DND-41 (cell line): Measurements from ENCODE around the gene MEPCE.

Experiments
- ATAC-seq: fragments of 200-7000 bp; cut with Tn5 transposase; 3 replicates; pipeline ENCODE4 v1.9.1; 2021; ENCODE audit warnings: low read depth; ENCODE audit not compliant: insufficient read depth
- DNase-seq: peaks from one replicate; pipeline ENCODE4 v3.0.0-alpha.2; 2020
- H2AFZ ChIP-seq: 2 replicates; pipeline ENCODE4 v1.6.0; 2012; ENCODE audit warnings: low read depth, low read length
- H3K27ac ChIP-seq: 2 replicates; pipeline ENCODE4 v1.5.1; 2012; ENCODE audit warnings: low read length, inconsistent platforms
- H3K27me3 ChIP-seq: fragments of 200-600 bp; sonication (generic); 2 replicates; pipeline ENCODE4 v1.6.0; 2012; ENCODE audit warnings: low read length, mild to moderate bottlenecking, inconsistent platforms; ENCODE audit not compliant: insufficient read depth, poor library complexity
- H3K36me3 ChIP-seq: 2 replicates; pipeline ENCODE4 v1.5.1; 2012; ENCODE audit warnings: low read length, inconsistent platforms; ENCODE audit not compliant: insufficient read depth
- H3K4me1 ChIP-seq: 2 replicates; pipeline ENCODE4 v1.5.1; 2012; ENCODE audit warnings: mild to moderate bottlenecking, low read length; ENCODE audit not compliant: insufficient read depth
- H3K4me2 ChIP-seq: 2 replicates; pipeline ENCODE4 v1.6.0; 2012; ENCODE audit warnings: mild to moderate bottlenecking, moderate library complexity, low read length, inconsistent platforms; ENCODE audit not compliant: insufficient read depth
- H3K4me3 ChIP-seq, 2 experiments: fragments of 200-600 bp in 1 of 2; shearing (Covaris generic) in 1 of 2; 2 replicates each; pipeline ENCODE4 v1.5.1; 2012 to 2016; ENCODE audit warnings: inconsistent platforms in 2 of 2, low read length in 2 of 2, mild to moderate bottlenecking in 2 of 2, low read depth in 1 of 2, moderate library complexity in 1 of 2
- H3K79me2 ChIP-seq: 2 replicates; pipeline ENCODE4 v1.6.0; 2012; ENCODE audit warnings: low read length, inconsistent platforms; ENCODE audit not compliant: insufficient read depth
- H3K9ac ChIP-seq: 2 replicates; pipeline ENCODE4 v1.6.0; 2012; ENCODE audit warnings: low read depth, mild to moderate bottlenecking, inconsistent platforms, low read length, moderate library complexity
- H3K9me3 ChIP-seq: 2 replicates; pipeline ENCODE4 v1.5.1; 2012; ENCODE audit warnings: low read length, moderate library complexity, mild to moderate bottlenecking, inconsistent platforms; ENCODE audit not compliant: insufficient read depth, severe bottlenecking
- H4K20me1 ChIP-seq: 2 replicates; pipeline ENCODE4 v1.6.0; 2012; ENCODE audit warnings: low read length; ENCODE audit not compliant: insufficient read depth
- EZH2 ChIP-seq: IDR thresholded peaks from 3 replicates; pipeline ENCODE4 v1.6.1; 2012; ENCODE audit warnings: borderline replicate concordance, low read depth, mild to moderate bottlenecking, moderate library complexity, low read length, inconsistent platforms; ENCODE audit not compliant: severe bottlenecking
- TF ChIP-seq, protein P1 (sequence below): IDR thresholded peaks from 2 replicates; pipeline ENCODE4 v1.5.1; 2012; ENCODE audit warnings: borderline replicate concordance, low read length, moderate library complexity, mild to moderate bottlenecking; ENCODE audit not compliant: poor library complexity, severe bottlenecking; ENCODE audit errors: extremely low read depth

Gene MEPCE

DNA sequence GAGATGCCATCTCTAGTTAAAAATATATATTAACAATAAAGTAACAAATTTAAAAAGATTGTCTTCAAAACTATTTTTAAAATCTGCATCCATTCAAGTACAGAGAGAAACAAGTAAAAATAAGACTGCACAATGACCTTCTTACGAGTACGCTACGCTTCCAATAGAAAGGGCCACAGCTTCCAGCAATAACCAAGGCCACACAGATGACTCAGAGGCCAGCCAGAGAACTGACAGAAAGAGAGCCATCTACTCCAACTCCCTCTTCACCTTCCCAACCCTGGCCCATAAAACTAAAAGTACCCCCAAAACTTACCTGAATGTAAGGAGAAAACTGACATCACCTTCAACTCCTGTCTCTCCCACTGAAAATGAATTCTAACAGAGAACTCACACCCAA, 29.6 kb upstream of the MEPCE start:
- H3K27ac ChIP-seq = no peak overlapping the region
- H3K36me3 ChIP-seq = no peaks in the 10 kb centered on the region
- no peaks in the 10 kb centered on the region for H4K20me1 ChIP-seq
- TF ChIP-seq EZH2 = no peak
- TF ChIP-seq, protein P1, sequence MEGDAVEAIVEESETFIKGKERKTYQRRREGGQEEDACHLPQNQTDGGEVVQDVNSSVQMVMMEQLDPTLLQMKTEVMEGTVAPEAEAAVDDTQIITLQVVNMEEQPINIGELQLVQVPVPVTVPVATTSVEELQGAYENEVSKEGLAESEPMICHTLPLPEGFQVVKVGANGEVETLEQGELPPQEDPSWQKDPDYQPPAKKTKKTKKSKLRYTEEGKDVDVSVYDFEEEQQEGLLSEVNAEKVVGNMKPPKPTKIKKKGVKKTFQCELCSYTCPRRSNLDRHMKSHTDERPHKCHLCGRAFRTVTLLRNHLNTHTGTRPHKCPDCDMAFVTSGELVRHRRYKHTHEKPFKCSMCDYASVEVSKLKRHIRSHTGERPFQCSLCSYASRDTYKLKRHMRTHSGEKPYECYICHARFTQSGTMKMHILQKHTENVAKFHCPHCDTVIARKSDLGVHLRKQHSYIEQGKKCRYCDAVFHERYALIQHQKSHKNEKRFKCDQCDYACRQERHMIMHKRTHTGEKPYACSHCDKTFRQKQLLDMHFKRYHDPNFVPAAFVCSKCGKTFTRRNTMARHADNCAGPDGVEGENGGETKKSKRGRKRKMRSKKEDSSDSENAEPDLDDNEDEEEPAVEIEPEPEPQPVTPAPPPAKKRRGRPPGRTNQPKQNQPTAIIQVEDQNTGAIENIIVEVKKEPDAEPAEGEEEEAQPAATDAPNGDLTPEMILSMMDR = no peak
- peaks cover 18% of the 10 kb centered on the region for H3K4me1 ChIP-seq
- H3K27me3 ChIP-seq = no peaks in the 10 kb centered on the region
- no peak overlapping the region for H3K4me3 ChIP-seq
- DNase-seq (no peak), ATAC-seq (no peak)
- H3K9me3 ChIP-seq = no peaks in the 10 kb centered on the region
- no peak overlapping the region for H3K4me2 ChIP-seq
- no peak overlapping the region for H3K9ac ChIP-seq
- H3K79me2 ChIP-seq = no peaks in the 10 kb centered on the region
- no peak overlapping the region for H2AFZ ChIP-seq

DNA sequence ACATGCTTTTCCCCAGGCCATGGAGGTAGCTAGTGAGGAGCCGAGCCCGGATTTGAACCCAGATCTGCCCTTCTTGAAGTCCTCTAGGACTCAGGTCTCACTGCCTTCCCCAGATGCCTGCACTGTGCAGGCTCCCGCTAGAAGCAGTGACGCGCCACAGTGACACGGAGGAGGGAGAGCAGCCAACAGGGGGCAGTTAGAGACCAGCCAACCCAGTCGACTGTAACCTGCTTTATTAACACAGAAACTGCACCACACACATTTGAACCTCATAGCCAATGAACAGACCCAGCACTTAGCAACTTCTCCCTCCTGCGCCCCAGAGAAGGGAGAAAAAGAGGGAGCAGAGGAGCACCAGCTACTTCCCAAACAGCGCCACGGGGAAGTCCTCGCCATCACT, 29.0 kb upstream of the MEPCE start:
- Histone ChIP-seq H3K4me1 (peaks cover 18% of the 10 kb centered on the region), H3K4me3 (no peak overlapping the region), H3K9me3 (no peaks in the 10 kb centered on the region), H3K9ac (no peak overlapping the region), H3K4me2 (no peak overlapping the region), H2AFZ (no peak overlapping the region), H3K27me3 (no peaks in the 10 kb centered on the region), H3K27ac (no peak overlapping the region), H4K20me1 (no peaks in the 10 kb centered on the region), H3K79me2 (no peaks in the 10 kb centered on the region), H3K36me3 (no peaks in the 10 kb centered on the region)
- ATAC-seq = peak; percentile 62
- no peak for TF ChIP-seq EZH2
- TF ChIP-seq, protein P1 = peak; percentile 54
- DNase-seq = peak; percentile 46

DNA sequence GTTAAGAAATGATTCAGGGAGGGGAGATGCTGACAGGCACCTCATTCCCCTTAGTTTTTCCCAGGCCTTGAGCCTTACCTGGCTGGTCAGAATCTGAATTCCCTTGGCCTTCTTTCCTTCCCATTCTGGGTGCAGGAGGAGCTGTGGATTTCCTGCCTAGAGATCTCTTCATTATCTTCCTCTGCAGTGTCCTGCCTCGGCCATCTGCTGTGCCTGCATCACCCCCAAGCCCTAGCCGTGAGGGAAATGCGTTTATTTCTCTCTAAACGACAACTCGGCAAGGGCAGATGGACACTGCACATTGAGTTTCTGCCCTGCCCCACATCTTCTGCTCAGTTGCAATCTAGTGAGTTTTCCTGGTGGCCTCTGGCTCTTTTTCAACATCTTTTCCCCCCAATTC, 27.8 kb upstream of the MEPCE start:
- Histone ChIP-seq H3K4me1 (peaks cover 13% of the 10 kb centered on the region), H3K79me2 (no peaks in the 10 kb centered on the region), H3K36me3 (no peaks in the 10 kb centered on the region), H4K20me1 (no peaks in the 10 kb centered on the region), H3K27me3 (no peaks in the 10 kb centered on the region), H3K9ac (no peak overlapping the region), H3K4me2 (no peak overlapping the region), H3K27ac (no peak overlapping the region), H3K4me3 (no peak overlapping the region), H2AFZ (no peak overlapping the region), H3K9me3 (no peaks in the 10 kb centered on the region)
- DNase-seq = no peak
- no peak for TF ChIP-seq EZH2
- TF ChIP-seq, protein P1 = no peak
- no peak for ATAC-seq

DNA sequence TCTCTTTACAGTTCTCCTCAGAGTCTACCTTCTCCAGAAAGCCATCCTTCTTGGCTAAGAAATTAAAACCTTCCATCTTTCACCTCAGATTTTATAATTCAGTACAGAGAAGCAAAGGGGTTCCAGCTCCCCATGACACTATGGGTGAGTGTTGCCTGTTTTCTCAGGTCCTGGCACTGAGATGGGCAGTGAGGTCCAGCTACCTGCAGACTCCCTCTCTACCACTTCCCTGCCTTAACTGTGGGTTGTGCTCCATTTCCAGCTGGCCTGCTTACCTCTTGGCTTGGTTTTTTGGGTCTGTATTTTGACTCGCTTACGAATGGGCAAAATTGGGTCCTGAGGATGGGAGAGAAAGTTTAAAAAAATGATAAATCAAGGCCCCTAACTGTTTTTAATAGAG, 27.4 kb upstream of the MEPCE start:
- Histone ChIP-seq H3K27me3 (no peaks in the 10 kb centered on the region), H3K9ac (no peak overlapping the region), H3K4me2 (no peak overlapping the region), H4K20me1 (no peaks in the 10 kb centered on the region), H3K9me3 (no peaks in the 10 kb centered on the region), H3K79me2 (no peaks in the 10 kb centered on the region), H3K36me3 (no peaks in the 10 kb centered on the region), H2AFZ (no peak overlapping the region), H3K4me3 (no peak overlapping the region), H3K27ac (no peak overlapping the region), H3K4me1 (peaks cover 9% of the 10 kb centered on the region)
- DNase-seq (no peak), ATAC-seq (no peak)
- no peak for TF ChIP-seq EZH2
